DOHH2 (cell line): Measurements from ENCODE around the gene NUDT16L1.

Experiments used
- H3F3A ChIP-seq: fragments of 200-600 bp; sonication (generic), shearing (Covaris generic); 2 replicates; pipeline ENCODE4 v1.6.0; 2016; ENCODE audit warnings: antibody characterized with exemption, mild to moderate bottlenecking; ENCODE audit not compliant: control insufficient read depth, insufficient read depth
- H3K27ac ChIP-seq: fragments of 200-600 bp; sonication (generic); 2 replicates; pipeline ENCODE4 v1.5.1; 2014; ENCODE audit warnings: low read depth, mild to moderate bottlenecking, low read length, moderate library complexity
- H3K27me3 ChIP-seq: fragments of 200-600 bp; sonication (generic); 2 replicates; pipeline ENCODE4 v1.6.1; 2014; ENCODE audit warnings: mild to moderate bottlenecking, low read length, mixed read lengths; ENCODE audit not compliant: control insufficient read depth
- H3K36me3 ChIP-seq: fragments of 200-600 bp; sonication (generic); 2 replicates; pipeline ENCODE4 v1.6.1; 2014; ENCODE audit warnings: mild to moderate bottlenecking, low read length, moderate library complexity, mixed read lengths; ENCODE audit not compliant: control insufficient read depth
- H3K4me1 ChIP-seq: fragments of 200-600 bp; sonication (generic); 2 replicates; pipeline ENCODE4 v1.6.1; 2014; ENCODE audit warnings: mild to moderate bottlenecking, low read length, mixed read lengths; ENCODE audit not compliant: control insufficient read depth
- H3K4me2 ChIP-seq: fragments of 200-600 bp; sonication (generic); 2 replicates; pipeline ENCODE4 v1.6.0; 2014; ENCODE audit warnings: mild to moderate bottlenecking, low read length, moderate library complexity
- H3K4me3 ChIP-seq: fragments of 200-600 bp; sonication (generic); 2 replicates; pipeline ENCODE4 v1.5.1; 2014; ENCODE audit warnings: mild to moderate bottlenecking, low read length, mixed read lengths
- H3K79me2 ChIP-seq: fragments of 200-600 bp; sonication (generic); 2 replicates; pipeline ENCODE4 v1.6.1; 2014; ENCODE audit warnings: mild to moderate bottlenecking, low read length, mixed read lengths; ENCODE audit not compliant: control insufficient read depth
- H3K9me2 ChIP-seq: fragments of 200-600 bp; sonication (generic); replicated peaks from 2 replicates; pipeline ENCODE4 v1.6.1; 2014; ENCODE audit warnings: mild to moderate bottlenecking, low read length, mixed read lengths; ENCODE audit not compliant: control insufficient read depth
- H3K9me3 ChIP-seq: fragments of 200-600 bp; sonication (generic); 2 replicates; pipeline ENCODE4 v1.6.1; 2014; ENCODE audit warnings: antibody characterized with exemption, low read length, mixed read lengths; ENCODE audit not compliant: control insufficient read depth, insufficient read depth
- H4K20me1 ChIP-seq: fragments of 200-600 bp; sonication (generic); 2 replicates; pipeline ENCODE4 v1.6.0; 2014; ENCODE audit warnings: low read depth, mild to moderate bottlenecking, antibody characterized with exemption, low read length, moderate library complexity; ENCODE audit not compliant: control insufficient read depth, insufficient read depth
- CTCF ChIP-seq: fragments of 200-600 bp; sonication (generic); IDR thresholded peaks from one replicate; pipeline ENCODE4 v1.5.1; 2014; ENCODE audit warnings: antibody characterized with exemption, mild to moderate bottlenecking, low read depth, low read length; ENCODE audit not compliant: poor library complexity, severe bottlenecking
- EZH2phosphoT487 ChIP-seq: fragments of 200-600 bp; sonication (generic); IDR thresholded peaks from 2 replicates; pipeline ENCODE4 v1.6.1; 2017; ENCODE audit warnings: borderline replicate concordance, mild to moderate bottlenecking, antibody characterized with exemption, low read length, moderate library complexity, mixed read lengths

NUDT16L1 gene

GRCh38 chr16:4673387-4674046, 19.8 kb upstream of the NUDT16L1 start:
- no peaks in the 10 kb centered on the region for H3K9me2 ChIP-seq
- no peak overlapping the region for H3K27ac ChIP-seq
- peaks cover 4% of the 10 kb centered on the region for H3K36me3 ChIP-seq
- no peaks in the 10 kb centered on the region for H3K9me3 ChIP-seq
- no peaks in the 10 kb centered on the region for H3K79me2 ChIP-seq
- no peaks in the 10 kb centered on the region for H3K4me1 ChIP-seq
- no peak overlapping the region for H3K4me2 ChIP-seq
- no peaks in the 10 kb centered on the region for H3K27me3 ChIP-seq
- H4K20me1 ChIP-seq = no peaks in the 10 kb centered on the region
- no peak overlapping the region for H3K4me3 ChIP-seq
- TF ChIP-seq EZH2phosphoT487 = no peak
- no peak for TF ChIP-seq CTCF
- no peaks in the 10 kb centered on the region for H3F3A ChIP-seq

- H3K9me3 ChIP-seq = no peaks in the 10 kb centered on the region
Measured at GRCh38 chr16:4674926-4675530, 18.3 kb upstream of the NUDT16L1 start.

GRCh38 chr16:4675864-4676786, 17.2 kb upstream of the NUDT16L1 start:
- H4K20me1 ChIP-seq = no peaks in the 10 kb centered on the region
- TF ChIP-seq CTCF = no peak
- no peak for TF ChIP-seq EZH2phosphoT487
- no peaks in the 10 kb centered on the region for H3F3A ChIP-seq
- no peaks in the 10 kb centered on the region for H3K9me2 ChIP-seq
- H3K36me3 ChIP-seq = no peaks in the 10 kb centered on the region; the same call in 1 of the 2 replicates
- H3K4me2 ChIP-seq = no peak overlapping the region
- H3K27me3 ChIP-seq = no peaks in the 10 kb centered on the region
- no peaks in the 10 kb centered on the region for H3K4me1 ChIP-seq
- no peak overlapping the region for H3K4me3 ChIP-seq
- H3K79me2 ChIP-seq = no peaks in the 10 kb centered on the region
- no peak overlapping the region for H3K27ac ChIP-seq
- H3K9me3 ChIP-seq = no peaks in the 10 kb centered on the region

More at GRCh38 chr16:4674926-4675530, 18.3 kb upstream of the NUDT16L1 start:
- Histone ChIP-seq H3K27ac (no peak overlapping the region), H4K20me1 (no peaks in the 10 kb centered on the region), H3K27me3 (no peaks in the 10 kb centered on the region), H3K36me3 (no peaks in the 10 kb centered on the region; the same call in 1 of the 2 replicates), H3K4me1 (no peaks in the 10 kb centered on the region), H3K9me2 (no peaks in the 10 kb centered on the region), H3K4me2 (no peak overlapping the region), H3F3A (no peaks in the 10 kb centered on the region), H3K4me3 (no peak overlapping the region), H3K79me2 (no peaks in the 10 kb centered on the region)
- TF ChIP-seq EZH2phosphoT487 (no peak), CTCF (no peak)
